Measurements from ENCODE around the gene EFNA3.

DNA sequence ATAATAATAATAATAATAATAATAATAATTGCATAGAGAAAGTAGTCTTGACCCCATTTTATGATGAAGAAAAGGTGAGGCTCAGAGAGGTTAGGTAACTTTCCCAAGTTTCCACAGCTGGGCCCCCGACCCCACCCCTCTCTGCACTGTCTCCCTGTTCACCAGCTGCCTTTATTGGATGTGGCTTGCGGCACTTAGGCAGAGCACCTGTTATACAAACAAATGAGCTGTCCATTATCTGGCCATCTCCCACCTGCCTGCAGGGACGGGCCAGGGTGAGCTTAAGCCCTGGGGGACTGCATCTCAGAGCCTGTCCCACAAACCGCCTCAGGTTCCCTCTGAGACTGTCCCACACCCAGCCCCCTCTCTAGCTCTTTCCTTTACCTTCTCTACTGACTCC is 39.0 kb downstream of the EFNA3 start:
- no peak for TF ChIP-seq ZNF777 (tag by site-specific recombination; IDR thresholded peaks at IDR 0.05; ENCODE audit: borderline replicate concordance)
- TF ChIP-seq, protein P1, sequence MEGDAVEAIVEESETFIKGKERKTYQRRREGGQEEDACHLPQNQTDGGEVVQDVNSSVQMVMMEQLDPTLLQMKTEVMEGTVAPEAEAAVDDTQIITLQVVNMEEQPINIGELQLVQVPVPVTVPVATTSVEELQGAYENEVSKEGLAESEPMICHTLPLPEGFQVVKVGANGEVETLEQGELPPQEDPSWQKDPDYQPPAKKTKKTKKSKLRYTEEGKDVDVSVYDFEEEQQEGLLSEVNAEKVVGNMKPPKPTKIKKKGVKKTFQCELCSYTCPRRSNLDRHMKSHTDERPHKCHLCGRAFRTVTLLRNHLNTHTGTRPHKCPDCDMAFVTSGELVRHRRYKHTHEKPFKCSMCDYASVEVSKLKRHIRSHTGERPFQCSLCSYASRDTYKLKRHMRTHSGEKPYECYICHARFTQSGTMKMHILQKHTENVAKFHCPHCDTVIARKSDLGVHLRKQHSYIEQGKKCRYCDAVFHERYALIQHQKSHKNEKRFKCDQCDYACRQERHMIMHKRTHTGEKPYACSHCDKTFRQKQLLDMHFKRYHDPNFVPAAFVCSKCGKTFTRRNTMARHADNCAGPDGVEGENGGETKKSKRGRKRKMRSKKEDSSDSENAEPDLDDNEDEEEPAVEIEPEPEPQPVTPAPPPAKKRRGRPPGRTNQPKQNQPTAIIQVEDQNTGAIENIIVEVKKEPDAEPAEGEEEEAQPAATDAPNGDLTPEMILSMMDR (tag by site-specific recombination; IDR thresholded peaks at IDR 0.05) = no peak
- TF ChIP-seq, protein P2, sequence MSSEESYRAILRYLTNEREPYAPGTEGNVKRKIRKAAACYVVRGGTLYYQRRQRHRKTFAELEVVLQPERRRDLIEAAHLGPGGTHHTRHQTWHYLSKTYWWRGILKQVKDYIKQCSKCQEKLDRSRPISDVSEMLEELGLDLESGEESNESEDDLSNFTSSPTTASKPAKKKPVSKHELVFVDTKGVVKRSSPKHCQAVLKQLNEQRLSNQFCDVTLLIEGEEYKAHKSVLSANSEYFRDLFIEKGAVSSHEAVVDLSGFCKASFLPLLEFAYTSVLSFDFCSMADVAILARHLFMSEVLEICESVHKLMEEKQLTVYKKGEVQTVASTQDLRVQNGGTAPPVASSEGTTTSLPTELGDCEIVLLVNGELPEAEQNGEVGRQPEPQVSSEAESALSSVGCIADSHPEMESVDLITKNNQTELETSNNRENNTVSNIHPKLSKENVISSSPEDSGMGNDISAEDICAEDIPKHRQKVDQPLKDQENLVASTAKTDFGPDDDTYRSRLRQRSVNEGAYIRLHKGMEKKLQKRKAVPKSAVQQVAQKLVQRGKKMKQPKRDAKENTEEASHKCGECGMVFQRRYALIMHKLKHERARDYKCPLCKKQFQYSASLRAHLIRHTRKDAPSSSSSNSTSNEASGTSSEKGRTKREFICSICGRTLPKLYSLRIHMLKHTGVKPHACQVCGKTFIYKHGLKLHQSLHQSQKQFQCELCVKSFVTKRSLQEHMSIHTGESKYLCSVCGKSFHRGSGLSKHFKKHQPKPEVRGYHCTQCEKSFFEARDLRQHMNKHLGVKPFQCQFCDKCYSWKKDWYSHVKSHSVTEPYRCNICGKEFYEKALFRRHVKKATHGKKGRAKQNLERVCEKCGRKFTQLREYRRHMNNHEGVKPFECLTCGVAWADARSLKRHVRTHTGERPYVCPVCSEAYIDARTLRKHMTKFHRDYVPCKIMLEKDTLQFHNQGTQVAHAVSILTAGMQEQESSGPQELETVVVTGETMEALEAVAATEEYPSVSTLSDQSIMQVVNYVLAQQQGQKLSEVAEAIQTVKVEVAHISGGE (tag by site-specific recombination; conservative IDR thresholded peaks at IDR 0.05; ENCODE audit: low read depth) = no peak
- TF ChIP-seq, protein P3, sequence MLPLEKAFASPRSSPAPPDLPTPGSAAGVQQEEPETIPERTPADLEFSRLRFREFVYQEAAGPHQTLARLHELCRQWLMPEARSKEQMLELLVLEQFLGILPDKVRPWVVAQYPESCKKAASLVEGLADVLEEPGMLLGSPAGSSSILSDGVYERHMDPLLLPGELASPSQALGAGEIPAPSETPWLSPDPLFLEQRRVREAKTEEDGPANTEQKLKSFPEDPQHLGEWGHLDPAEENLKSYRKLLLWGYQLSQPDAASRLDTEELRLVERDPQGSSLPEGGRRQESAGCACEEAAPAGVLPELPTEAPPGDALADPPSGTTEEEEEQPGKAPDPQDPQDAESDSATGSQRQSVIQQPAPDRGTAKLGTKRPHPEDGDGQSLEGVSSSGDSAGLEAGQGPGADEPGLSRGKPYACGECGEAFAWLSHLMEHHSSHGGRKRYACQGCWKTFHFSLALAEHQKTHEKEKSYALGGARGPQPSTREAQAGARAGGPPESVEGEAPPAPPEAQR (tag by site-specific recombination; IDR thresholded peaks at IDR 0.05) = no peak
- no peak for TF ChIP-seq YY1 (tag by site-specific recombination; IDR thresholded peaks at IDR 0.05)

All from HEK293 (cell line).